Measurements from ENCODE around the gene ZNF692.

GRCh38 chr1:248862998-248863881, 4.4 kb upstream of the ZNF692 start:
- no peak for TF ChIP-seq E2F4 (CRISPR knock-in tag; IDR thresholded peaks at IDR 0.05; ENCODE audit: borderline replicate concordance, low read depth)
- no peak for TF ChIP-seq CTCF (IDR thresholded peaks at IDR 0.05)
- no peak; the same call in 1 of the 2 replicates for TF ChIP-seq ZNF281 (CRISPR knock-in tag; IDR thresholded peaks at IDR 0.05)
- TF ChIP-seq ATF1 (CRISPR knock-in tag; IDR thresholded peaks at IDR 0.05), result no peak
- TF ChIP-seq MYBL2 (CRISPR knock-in tag; IDR thresholded peaks at IDR 0.05), result 0 out of 2 replicates have a peak, but pooled peaks have one; percentile 65
- TF ChIP-seq CREB1 (CRISPR knock-in tag; IDR thresholded peaks at IDR 0.05), result no peak
- no peak for TF ChIP-seq FOXJ3 (CRISPR knock-in tag; IDR thresholded peaks at IDR 0.05; ENCODE audit: borderline replicate concordance)
- no peak for TF ChIP-seq NR1H2 (CRISPR knock-in tag; IDR thresholded peaks at IDR 0.05)
- TF ChIP-seq ZNF219 (CRISPR knock-in tag; IDR thresholded peaks at IDR 0.05; ENCODE audit: borderline replicate concordance), result no peak
- peak; percentile 84; the same call in 1 of the 2 replicates for TF ChIP-seq FOXP4 (CRISPR knock-in tag; IDR thresholded peaks at IDR 0.05)
- no peak for TF ChIP-seq NR3C1 (CRISPR knock-in tag; conservative IDR thresholded peaks at IDR 0.05; ENCODE audit: low read depth)
- TF ChIP-seq TEAD4 (CRISPR knock-in tag; IDR thresholded peaks at IDR 0.05), result 0 out of 2 replicates have a peak, but pooled peaks have one; percentile 11
- TF ChIP-seq MAX (CRISPR knock-in tag; IDR thresholded peaks at IDR 0.05), result peak; percentile 29; the same call in 1 of the 2 replicates
